GM18858 (cell line): Measurements from ENCODE around the gene GLB1L3.
A peak's percentile ranks its signal among the peaks of the same experiment; 100 is the strongest.
"Not testable (repeated sequence)": the region's sequence is repeated elsewhere in the genome, so short reads cannot be mapped to it uniquely, and the experiment has no call there.

ENCODE experiments used
- ATAC-seq: cut with Tn5 transposase; IDR thresholded peaks from one replicate; pipeline ENCODE4 v1.9.1; 2021; ENCODE audit not compliant: unreplicated experiment

GLB1L3 gene

GRCh38 chr11:134250246-134250645, 25.9 kb upstream of the GLB1L3 start:
- ATAC-seq = no peak

GRCh38 chr11:134250675-134251074, 25.5 kb upstream of the GLB1L3 start:
- ATAC-seq = no peak

GRCh38 chr11:134252346-134253187, 23.6 kb upstream of the GLB1L3 start:
- ATAC-seq = no peak

GRCh38 chr11:134253188-134253993, 22.8 kb upstream of the GLB1L3 start, which contains the start of the genes ACAD8 and THYN1:
TSS of gene ACAD8 (plus strand) at chr11:134253568. CDS start at chr11:134253601, 33 bp downstream.
TSS of gene THYN1 (minus strand) at chr11:134253352. CDS start at chr11:134252882, 470 bp downstream.
- ATAC-seq = peak; percentile 98

GRCh38 chr11:134254433-134255183, 21.6 kb upstream of the GLB1L3 start:
- ATAC-seq = no peak

GRCh38 chr11:134255184-134255561, 21.0 kb upstream of the GLB1L3 start:
- ATAC-seq = not testable (repeated sequence)

GRCh38 chr11:134257101-134257500, 19.1 kb upstream of the GLB1L3 start:
- ATAC-seq = no peak

- no peak for ATAC-seq
These were observed 17.6 kb upstream of the GLB1L3 start for GRCh38 chr11:134258577-134258976.

GRCh38 chr11:134260503-134260902, 15.7 kb upstream of the GLB1L3 start:
- ATAC-seq = no peak

GRCh38 chr11:134260983-134261382, 15.2 kb upstream of the GLB1L3 start:
- ATAC-seq = no peak

GRCh38 chr11:134261626-134262488, 14.3 kb upstream of the GLB1L3 start:
- ATAC-seq = no peak

- ATAC-seq = no peak
These were observed 11.0 kb upstream of the GLB1L3 start for GRCh38 chr11:134264966-134265764.

- no peak for ATAC-seq
These were observed 9.7 kb upstream of the GLB1L3 start for GRCh38 chr11:134266440-134266839.

- no peak for ATAC-seq
These were observed 9.3 kb upstream of the GLB1L3 start for GRCh38 chr11:134266841-134267251.

GRCh38 chr11:134267461-134267860, 8.7 kb upstream of the GLB1L3 start:
- ATAC-seq = no peak

- no peak for ATAC-seq
These were observed 8.2 kb upstream of the GLB1L3 start for GRCh38 chr11:134267966-134268365.

- no peak for ATAC-seq
These were observed 5.9 kb upstream of the GLB1L3 start for GRCh38 chr11:134270250-134270714.

- ATAC-seq = no peak
These were observed 4.2 kb upstream of the GLB1L3 start for GRCh38 chr11:134271978-134272377.
